Nephron progenitor cell (in vitro differentiated cells): ENCODE measurements around the gene HMOX1.
A peak's percentile ranks its signal among the peaks of the same experiment; 100 is the strongest.

Source experiments
- DNase-seq: peaks from one replicate; pipeline ENCODE4 v3.0.0; 2021
- H3K27ac Mint-ChIP-seq: 2 replicates; pipeline ENCODE4 v1.8.0; 2021; ENCODE audit warnings: mild to moderate bottlenecking, moderate library complexity, mixed read lengths
- H3K27me3 Mint-ChIP-seq: 2 replicates; pipeline ENCODE4 v1.8.0; 2021; ENCODE audit warnings: mild to moderate bottlenecking, low read depth, mixed read lengths; ENCODE audit not compliant: poor library complexity
- H3K36me3 Mint-ChIP-seq: 2 replicates; pipeline ENCODE4 v1.8.0; 2021; ENCODE audit warnings: low read depth, mixed read lengths
- H3K4me1 Mint-ChIP-seq: 2 replicates; pipeline ENCODE4 v1.8.0; 2021; ENCODE audit warnings: mixed read lengths
- H3K4me3 Mint-ChIP-seq: 2 replicates; pipeline ENCODE4 v1.8.0; 2021; ENCODE audit warnings: mild to moderate bottlenecking, moderate library complexity, mixed read lengths
- H3K9me3 Mint-ChIP-seq: 2 replicates; pipeline ENCODE4 v1.8.0; 2021; ENCODE audit warnings: mild to moderate bottlenecking, moderate library complexity, mixed read lengths
- CTCF ChIP-seq: fragments of 200-600 bp; sonication (generic); IDR thresholded peaks from 2 replicates; pipeline ENCODE4 v1.5.0; 2021; ENCODE audit warnings: antibody characterized with exemption

HMOX1 gene

GRCh38 chr22:35348703-35349102, 32.2 kb upstream of the HMOX1 start:
- Mint-ChIP-seq H3K36me3 (no peaks in the 10 kb centered on the region), H3K4me1 (peaks cover 36% of the 10 kb centered on the region), H3K27me3 (peaks cover 4% of the 10 kb centered on the region), H3K27ac (no peak overlapping the region), H3K4me3 (no peak overlapping the region), H3K9me3 (no peaks in the 10 kb centered on the region)
- no peak for TF ChIP-seq CTCF
- DNase-seq: no peak

- H3K36me3 Mint-ChIP-seq: no peaks in the 10 kb centered on the region
- H3K4me1 Mint-ChIP-seq: peaks cover 36% of the 10 kb centered on the region
- H3K27ac Mint-ChIP-seq: peak overlapping the region; percentile 22
- no peak for TF ChIP-seq CTCF
- peaks cover 4% of the 10 kb centered on the region for H3K27me3 Mint-ChIP-seq
- no peaks in the 10 kb centered on the region for H3K9me3 Mint-ChIP-seq
- DNase-seq: no peak
- no peak overlapping the region for H3K4me3 Mint-ChIP-seq
Measured at GRCh38 chr22:35349368-35349703, 31.6 kb upstream of the HMOX1 start.

GRCh38 chr22:35349704-35350538, 31.0 kb upstream of the HMOX1 start:
- TF ChIP-seq CTCF: no peak
- H3K27me3 Mint-ChIP-seq: peaks cover 8% of the 10 kb centered on the region
- peaks cover 36% of the 10 kb centered on the region for H3K4me1 Mint-ChIP-seq
- no peak overlapping the region for H3K4me3 Mint-ChIP-seq
- H3K27ac Mint-ChIP-seq: no peak overlapping the region
- peak; percentile 32 for DNase-seq
- H3K36me3 Mint-ChIP-seq: no peaks in the 10 kb centered on the region
- no peaks in the 10 kb centered on the region for H3K9me3 Mint-ChIP-seq

- peak overlapping the region; percentile 88 for H3K4me3 Mint-ChIP-seq
- peak; percentile 93 for DNase-seq
Measured at GRCh38 chr22:35350539-35351503, 30.1 kb upstream of the HMOX1 start.

More at GRCh38 chr22:35350539-35351503, 30.1 kb upstream of the HMOX1 start:
- Mint-ChIP-seq H3K27me3 (peaks cover 9% of the 10 kb centered on the region), H3K27ac (peak overlapping the region; percentile 83), H3K9me3 (no peaks in the 10 kb centered on the region), H3K4me1 (peaks cover 45% of the 10 kb centered on the region), H3K36me3 (no peaks in the 10 kb centered on the region)
- peak; percentile 89 for TF ChIP-seq CTCF
